AG04450 (cell line): ENCODE results near the gene LAMB3. TPM values are rescaled to one million over a fixed set of nuclear protein-coding genes. Genes with fewer than 3 reads are reported as not detected.
A peak's percentile ranks its signal among the peaks of the same experiment; 100 is the strongest.

Experiments used
- CTCF ChIA-PET: fragments of 300-600, 350-600 bp; formaldehyde crosslinking; extraction: SDS; loops from one replicate; lab custom pipeline; 2022; ENCODE audit warnings: antibody characterized with exemption, inconsistent platforms; lab: Charles Lee
- POLR2A ChIA-PET: fragments of 350-600 bp; formaldehyde crosslinking; extraction: SDS; loops from one replicate; lab custom pipeline; 2021; ENCODE audit warnings: antibody characterized with exemption, inconsistent platforms; lab: Yijun Ruan, JAX
- DNase-seq: peaks from one replicate; pipeline ENCODE4 v3.0.0-alpha.2; 2011; ENCODE audit warnings: low read depth, low spot score
- H3K27ac ChIP-seq: one replicate; pipeline ENCODE4 v1.5.1; 2012; ENCODE audit warnings: low read depth, low read length, control low read depth
- H3K27me3 ChIP-seq: one replicate; pipeline ENCODE4 v1.6.0; 2012; ENCODE audit warnings: low read length; ENCODE audit not compliant: control insufficient read depth, insufficient read depth
- H3K4me3 ChIP-seq: 2 replicates; pipeline ENCODE4 v1.5.1; 2011; ENCODE audit warnings: mild to moderate bottlenecking, low read depth, low read length, control low read depth
- H3K9me3 ChIP-seq: 2 replicates; pipeline ENCODE4 v1.5.1; 2012; ENCODE audit warnings: low read length; ENCODE audit not compliant: control insufficient read depth, insufficient read depth
- CTCF ChIP-seq: IDR thresholded peaks from 2 replicates; pipeline ENCODE4 v1.5.1; 2011; ENCODE audit warnings: low read depth, low read length, control low read depth, inconsistent platforms
- polyA plus RNA-seq: library from polyadenylated mRNA; depleted of rRNA; stranded (reverse); fragments of >200 nt; gene quantifications from 2 replicates; pipeline ENCODE4 v1.2.3, GENCODE V29; 2011

LAMB3 gene
- polyA plus RNA-seq, 1 experiment = 2.6 TPM

- ChIA-PET POLR2A (no interaction called here), CTCF (interaction anchor here (1.0 to 3.1 kb wide), 3 partner anchors 23 to 85 kb away, joined by 3 to 15 read pairs (median 5); no protein-coding TSS in a partner anchor)
- TF ChIP-seq CTCF = no peak
- DNase-seq = no peak
- H3K9me3 ChIP-seq = no peaks in the 10 kb centered on the region
- H3K27ac ChIP-seq = peak overlapping the region; percentile 52
- no peaks in the 10 kb centered on the region for H3K27me3 ChIP-seq
- no peak overlapping the region for H3K4me3 ChIP-seq
Observed at GRCh38 chr1:209651138-209651587, 1.1 kb downstream of the LAMB3 start.

GRCh38 chr1:209650454-209650853 is 1.8 kb downstream of the LAMB3 start:
- CTCF ChIA-PET = interaction anchor here (1.0 to 3.1 kb wide), 7 partner anchors 8 to 84 kb away, joined by 3 to 15 read pairs (median 4); no protein-coding TSS in a partner anchor
- POLR2A ChIA-PET = no interaction called here
- Histone ChIP-seq H3K27ac (peak overlapping the region; percentile 52), H3K27me3 (no peaks in the 10 kb centered on the region), H3K4me3 (no peak overlapping the region), H3K9me3 (no peaks in the 10 kb centered on the region)
- DNase-seq = no peak
- TF ChIP-seq CTCF = no peak

DNA sequence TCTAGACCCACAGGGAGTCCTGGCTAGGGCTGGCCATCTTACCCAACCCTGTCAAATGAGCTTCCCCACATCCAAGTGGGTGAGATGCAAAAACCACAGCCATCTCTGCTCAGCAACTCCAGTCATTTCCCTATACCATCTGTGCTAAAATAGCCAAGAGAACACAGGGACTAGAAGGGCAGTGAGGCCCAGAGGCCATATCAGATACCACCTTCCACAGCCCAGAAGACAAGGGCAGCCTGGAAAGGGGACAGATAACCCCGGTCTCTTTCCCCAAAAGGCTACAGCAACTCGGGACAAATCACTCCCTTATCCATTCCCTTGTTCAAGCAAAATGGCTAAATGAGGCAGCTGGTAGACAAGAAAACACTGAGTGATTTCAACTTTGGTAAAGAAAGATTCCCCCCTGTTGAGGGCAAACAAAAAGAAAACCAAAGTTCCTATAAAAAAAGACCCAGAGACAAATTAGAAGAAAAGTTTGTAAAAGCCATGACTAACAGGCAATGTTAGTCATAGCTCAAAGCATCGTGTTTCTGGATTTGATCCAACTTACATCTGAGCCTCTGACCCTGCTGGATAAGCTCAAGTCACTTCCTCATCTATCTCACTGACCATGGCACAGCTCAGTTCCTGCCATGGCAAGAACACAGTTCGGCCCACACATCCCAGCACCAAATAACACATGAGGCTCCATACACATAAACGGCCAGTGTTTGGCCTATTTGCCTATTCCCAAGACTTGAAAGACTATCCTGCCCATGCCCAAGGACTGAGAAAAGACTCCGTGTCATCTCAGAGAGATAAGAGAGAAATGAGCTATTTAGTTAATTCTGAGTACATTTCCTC is 3.1 kb downstream of the LAMB3 start:
- H3K9me3 ChIP-seq = no peaks in the 10 kb centered on the region
- peak; percentile 90 for DNase-seq
- no peak overlapping the region for H3K4me3 ChIP-seq
- peak overlapping the region; percentile 80 for H3K27ac ChIP-seq
- ChIA-PET CTCF (interaction anchor here (1.2 to 3.1 kb wide), 9 partner anchors 9 to 174 kb away, joined by 3 to 15 read pairs (median 4); no protein-coding TSS in a partner anchor), POLR2A (interaction anchor here (1.1 kb wide), 1 partner anchor 9 kb away, joined by 3 read pairs; no protein-coding TSS in a partner anchor)
- TF ChIP-seq CTCF = no peak
- H3K27me3 ChIP-seq = no peaks in the 10 kb centered on the region

DNA sequence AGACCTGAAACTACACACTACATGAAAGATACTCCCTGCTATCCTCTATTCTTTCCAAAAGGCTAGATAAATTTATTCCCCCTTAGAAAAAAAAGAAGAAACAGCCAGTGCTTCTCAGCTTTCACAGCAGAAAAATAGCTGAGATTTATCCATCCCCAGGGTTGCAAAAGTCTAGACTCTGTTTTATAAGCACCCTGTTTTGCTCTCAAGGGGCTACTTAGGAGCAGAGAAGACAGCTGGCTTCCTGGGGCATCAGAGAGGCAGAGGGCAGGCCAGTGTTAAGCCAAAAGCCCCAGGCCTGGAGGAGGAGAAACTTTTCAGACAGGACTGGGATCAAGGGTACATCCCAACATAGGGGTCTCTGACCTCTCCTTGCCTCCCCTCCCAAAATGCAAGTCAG is 3.9 kb downstream of the LAMB3 start:
- ChIA-PET CTCF (interaction anchor here (1.9 to 3.1 kb wide), 2 partner anchors 20 to 42 kb away, joined by 5 to 15 read pairs; no protein-coding TSS in a partner anchor), POLR2A (interaction anchor here (1.1 kb wide), 1 partner anchor 9 kb away, joined by 3 read pairs; no protein-coding TSS in a partner anchor)
- H3K27ac ChIP-seq = peak overlapping the region; percentile 24
- no peaks in the 10 kb centered on the region for H3K27me3 ChIP-seq
- TF ChIP-seq CTCF = no peak
- no peaks in the 10 kb centered on the region for H3K9me3 ChIP-seq
- no peak for DNase-seq
- no peak overlapping the region for H3K4me3 ChIP-seq

GRCh38 chr1:209647156-209647555 is 5.1 kb downstream of the LAMB3 start:
- TF ChIP-seq CTCF = no peak
- H3K27ac ChIP-seq = no peak overlapping the region
- ChIA-PET POLR2A (no interaction called here), CTCF (interaction anchor here (0.7 to 2.0 kb wide), 2 partner anchors 41 to 82 kb away, joined by 3 to 8 read pairs; no protein-coding TSS in a partner anchor)
- H3K9me3 ChIP-seq = no peaks in the 10 kb centered on the region
- H3K27me3 ChIP-seq = no peaks in the 10 kb centered on the region
- no peak for DNase-seq
- H3K4me3 ChIP-seq = no peak overlapping the region
